SK-N-MC (cell line): ENCODE measurements around the gene FN3K.

ENCODE experiments used
- EZH2 ChIP-seq: fragments of 200-600 bp; sonication (generic); IDR thresholded peaks from one replicate; pipeline ENCODE4 v1.6.1; 2017; ENCODE audit warnings: antibody characterized with exemption
- FOXP2 ChIP-seq: optimal IDR thresholded peaks from 2 replicates; pipeline ENCODE3; 2011; ENCODE audit warnings: mild to moderate bottlenecking, moderate library complexity; ENCODE audit not compliant: insufficient read depth; ENCODE audit errors: extremely low read length, control extremely low read depth
- POLR2AphosphoS5 ChIP-seq: IDR thresholded peaks from 2 replicates; pipeline ENCODE4 v1.6.1; 2012; ENCODE audit warnings: mild to moderate bottlenecking, low read depth, low read length, borderline replicate concordance

DNA sequence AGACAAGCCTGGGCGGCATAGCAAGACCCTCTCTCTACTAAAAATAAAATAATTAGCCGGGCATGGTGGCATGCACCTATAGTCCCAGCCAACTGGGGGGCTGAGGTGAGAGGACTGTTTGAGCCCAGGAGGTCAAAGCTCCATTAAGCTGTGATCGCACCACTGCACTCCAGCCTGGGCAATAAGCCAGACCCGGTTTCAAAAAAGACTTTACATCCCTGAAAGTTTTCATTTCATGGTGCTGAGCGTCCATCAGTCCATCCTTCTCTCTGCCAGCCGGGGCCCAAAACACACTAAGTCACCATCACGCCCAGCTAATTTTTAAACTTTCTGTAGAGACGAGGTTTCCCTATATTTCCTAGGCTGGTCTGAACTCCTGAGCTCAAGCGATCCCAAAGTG is 47.5 kb upstream of the FN3K start:
- TF ChIP-seq EZH2 (no peak), POLR2AphosphoS5 (no peak), FOXP2 (no peak)
